Suprapubic skin (tissue), 4 donors: ENCODE measurements around the gene ZMYM4.

ENCODE experiments used
- POLR2A ChIP-seq, 2 donors: fragments of 450-650 bp; IDR thresholded peaks; one replicate each; pipeline ENCODE4 v1.6.1; 2017; ENCODE audit warnings: antibody characterized with exemption in 2 of 2, mild to moderate bottlenecking in 2 of 2, moderate library complexity in 2 of 2
- POLR2AphosphoS5 ChIP-seq, 3 donors: sonication (generic); formaldehyde crosslinking; IDR thresholded peaks; one replicate each; pipeline ENCODE4 v1.6.1; 2017; ENCODE audit warnings: antibody characterized with exemption in 3 of 3
- TF ChIP-seq, protein P1 (sequence below), 2 donors: fragments of 200-600 bp in 1 of 2; fragments of 450-650 bp in 1 of 2; sonication (generic) in 1 of 2; IDR thresholded peaks; one replicate each; pipeline ENCODE4 v1.5.1; 2016 to 2019; ENCODE audit warnings: antibody characterized with exemption in 2 of 2, mild to moderate bottlenecking in 1 of 2, moderate library complexity in 1 of 2

DNA sequence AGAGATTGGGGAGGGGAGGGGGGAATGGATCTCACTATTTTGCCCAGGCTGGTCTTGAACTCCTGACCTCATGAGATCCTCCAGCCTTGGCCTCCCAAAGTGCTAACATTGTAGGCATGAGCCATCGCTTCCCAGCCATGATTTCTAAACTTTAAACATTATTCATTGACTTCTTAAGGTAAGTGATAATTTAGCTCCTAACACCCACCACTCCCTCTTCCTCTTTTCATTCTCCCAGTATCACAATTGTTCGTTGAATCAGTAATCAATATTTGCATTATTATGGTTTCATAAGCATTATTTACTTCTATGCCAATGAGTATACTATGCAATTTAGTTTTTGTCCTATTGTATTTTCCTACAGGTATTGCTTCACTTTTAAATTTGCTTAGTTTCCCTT lies 42.0 kb upstream of the ZMYM4 start:
- TF ChIP-seq POLR2AphosphoS5 (IDR thresholded peaks at IDR 0.05) (no peak), POLR2A (IDR thresholded peaks at IDR 0.05) (no peak)
- TF ChIP-seq, protein P1, sequence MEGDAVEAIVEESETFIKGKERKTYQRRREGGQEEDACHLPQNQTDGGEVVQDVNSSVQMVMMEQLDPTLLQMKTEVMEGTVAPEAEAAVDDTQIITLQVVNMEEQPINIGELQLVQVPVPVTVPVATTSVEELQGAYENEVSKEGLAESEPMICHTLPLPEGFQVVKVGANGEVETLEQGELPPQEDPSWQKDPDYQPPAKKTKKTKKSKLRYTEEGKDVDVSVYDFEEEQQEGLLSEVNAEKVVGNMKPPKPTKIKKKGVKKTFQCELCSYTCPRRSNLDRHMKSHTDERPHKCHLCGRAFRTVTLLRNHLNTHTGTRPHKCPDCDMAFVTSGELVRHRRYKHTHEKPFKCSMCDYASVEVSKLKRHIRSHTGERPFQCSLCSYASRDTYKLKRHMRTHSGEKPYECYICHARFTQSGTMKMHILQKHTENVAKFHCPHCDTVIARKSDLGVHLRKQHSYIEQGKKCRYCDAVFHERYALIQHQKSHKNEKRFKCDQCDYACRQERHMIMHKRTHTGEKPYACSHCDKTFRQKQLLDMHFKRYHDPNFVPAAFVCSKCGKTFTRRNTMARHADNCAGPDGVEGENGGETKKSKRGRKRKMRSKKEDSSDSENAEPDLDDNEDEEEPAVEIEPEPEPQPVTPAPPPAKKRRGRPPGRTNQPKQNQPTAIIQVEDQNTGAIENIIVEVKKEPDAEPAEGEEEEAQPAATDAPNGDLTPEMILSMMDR (IDR thresholded peaks at IDR 0.05) = no peak
